ENCODE results near the gene CTDSPL. TPM values are rescaled to one million over a fixed set of nuclear protein-coding genes. Genes with fewer than 3 reads are reported as not detected.
"Not testable (repeated sequence)": the region's sequence is repeated elsewhere in the genome, so short reads cannot be mapped to it uniquely, and the experiment has no call there.

Gene CTDSPL

GRCh38 chr3:38033586-38033985 lies 171.9 kb downstream of the CTDSPL start:
- WGBS, 2 donors (ENCODE audit: extremely low coverage in 2 of 2, insufficient read length in 2 of 2, insufficient replicate concordance in 1 of 2) = no CpG with 5 or more reads among the region's 7 CpGs
- H2BK15ac ChIP-seq (ENCODE audit: low read length); H3K4me2 ChIP-seq (ENCODE audit: insufficient read depth, low read length, poor library complexity, severe bottlenecking); H4K91ac ChIP-seq (ENCODE audit: low read depth, low read length, poor library complexity); H3K18ac ChIP-seq (ENCODE audit: low read length); H2BK5ac ChIP-seq (ENCODE audit: low read length); H3K9me3 ChIP-seq (replicated peaks in 1 of 2; ENCODE audit: control insufficient read depth in 2 of 2, insufficient read depth in 1 of 2, low read depth in 1 of 2, low read length in 2 of 2); H3K23ac ChIP-seq (ENCODE audit: low read depth, low read length, poor library complexity); H2AFZ ChIP-seq (ENCODE audit: low read length); H3K4me3 ChIP-seq (ENCODE audit: low read length in 2 of 2); H3K36me3 ChIP-seq (replicated peaks in 1 of 2; ENCODE audit: control insufficient read depth in 2 of 2, insufficient read depth in 2 of 2, low read length in 2 of 2); H3K14ac ChIP-seq (ENCODE audit: low read length); H2BK12ac ChIP-seq (ENCODE audit: low read length); H4K8ac ChIP-seq (ENCODE audit: low read depth, low read length); H3K4me1 ChIP-seq (ENCODE audit: control insufficient read depth in 2 of 2, insufficient read depth in 1 of 2, low read depth in 1 of 2, low read length in 2 of 2); H3K9ac ChIP-seq (ENCODE audit: low read depth, low read length, poor library complexity); H3K27ac ChIP-seq (replicated peaks; ENCODE audit: low read length); H2AK5ac ChIP-seq (ENCODE audit: low read depth, low read length); H3K4ac ChIP-seq (ENCODE audit: low read length); H2BK120ac ChIP-seq (ENCODE audit: low read depth, low read length); H3K79me1 ChIP-seq (ENCODE audit: low read depth, low read length); DNase-seq (ENCODE audit: low spot score): not testable (repeated sequence)
- peaks cover 0 to 33% (median 11%) of the 10 kb centered on the region in 3 experiments for H3K27me3 ChIP-seq (ENCODE audit: control insufficient read depth in 3 of 3, insufficient read depth in 3 of 3, low read depth in 1 of 3, low read length in 3 of 3)

Small RNA genes within 50 kb of the gene (small RNA-seq; reads per million reads assigned to genes)
- gene MIR26A1 (ENCODE audit: insufficient read depth) (36.7 reads per million, percentile 90 among the genes with 10 or more reads in this experiment), gene RF00019 (ENCODE audit: insufficient read depth) (not detected)

Data from neuronal stem cell (in vitro differentiated cells).